OCI-LY7 (cell line): ENCODE results near the gene TOR1A.

Experiments used
- EZH2phosphoT487 ChIP-seq: fragments of 200-600 bp; sonication (generic); IDR thresholded peaks from 2 replicates; pipeline ENCODE4 v1.6.1; 2018; ENCODE audit warnings: low read depth, borderline replicate concordance, mild to moderate bottlenecking, mixed run types, antibody characterized with exemption, low read length, moderate library complexity, mixed read lengths
- TF ChIP-seq, protein P1 (sequence below): fragments of 200-600 bp; sonication (generic); conservative IDR thresholded peaks from 2 replicates; pipeline ENCODE4 v1.5.1; 2014; ENCODE audit warnings: mild to moderate bottlenecking, antibody characterized with exemption, low read length, moderate library complexity, mixed read lengths

DNA sequence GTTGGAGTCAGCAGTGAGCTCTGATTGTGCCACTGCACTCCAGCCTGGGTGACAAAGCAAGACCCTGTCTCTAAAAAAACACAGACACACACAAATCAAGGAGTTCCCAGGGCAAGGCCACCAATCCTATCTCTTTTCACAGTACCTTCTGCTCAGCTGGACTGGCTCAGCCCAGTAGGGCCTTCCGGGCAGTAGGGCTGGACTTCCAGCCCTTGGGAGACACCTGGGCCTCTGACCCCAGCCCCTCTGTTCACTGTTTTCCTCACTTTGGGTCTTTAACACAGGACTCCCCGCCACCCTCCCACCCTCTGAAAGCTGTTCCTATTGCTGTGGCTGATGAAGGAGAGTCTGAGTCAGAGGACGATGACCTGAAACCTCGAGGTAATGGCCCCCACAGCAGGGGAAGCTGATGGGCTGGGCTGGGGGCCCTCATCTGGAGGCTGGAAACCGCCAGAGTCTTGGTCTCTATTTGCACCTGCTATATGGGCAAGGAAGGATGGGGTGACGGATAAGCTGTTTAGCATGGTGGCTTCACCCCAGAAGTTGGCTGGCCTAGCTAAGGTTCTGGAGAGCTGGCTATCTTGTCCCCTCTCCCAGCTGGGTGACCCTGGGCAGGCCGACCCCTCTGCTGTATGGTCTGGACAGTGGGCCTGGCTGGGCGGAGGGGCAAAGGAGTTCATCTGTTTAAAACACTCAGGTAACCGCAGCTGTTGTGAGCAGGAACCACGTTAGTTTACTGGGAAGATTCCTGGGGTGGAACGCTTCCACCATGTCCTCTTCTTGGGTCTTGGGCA, 36.9 kb upstream of the TOR1A start:
- TF ChIP-seq, protein P1, sequence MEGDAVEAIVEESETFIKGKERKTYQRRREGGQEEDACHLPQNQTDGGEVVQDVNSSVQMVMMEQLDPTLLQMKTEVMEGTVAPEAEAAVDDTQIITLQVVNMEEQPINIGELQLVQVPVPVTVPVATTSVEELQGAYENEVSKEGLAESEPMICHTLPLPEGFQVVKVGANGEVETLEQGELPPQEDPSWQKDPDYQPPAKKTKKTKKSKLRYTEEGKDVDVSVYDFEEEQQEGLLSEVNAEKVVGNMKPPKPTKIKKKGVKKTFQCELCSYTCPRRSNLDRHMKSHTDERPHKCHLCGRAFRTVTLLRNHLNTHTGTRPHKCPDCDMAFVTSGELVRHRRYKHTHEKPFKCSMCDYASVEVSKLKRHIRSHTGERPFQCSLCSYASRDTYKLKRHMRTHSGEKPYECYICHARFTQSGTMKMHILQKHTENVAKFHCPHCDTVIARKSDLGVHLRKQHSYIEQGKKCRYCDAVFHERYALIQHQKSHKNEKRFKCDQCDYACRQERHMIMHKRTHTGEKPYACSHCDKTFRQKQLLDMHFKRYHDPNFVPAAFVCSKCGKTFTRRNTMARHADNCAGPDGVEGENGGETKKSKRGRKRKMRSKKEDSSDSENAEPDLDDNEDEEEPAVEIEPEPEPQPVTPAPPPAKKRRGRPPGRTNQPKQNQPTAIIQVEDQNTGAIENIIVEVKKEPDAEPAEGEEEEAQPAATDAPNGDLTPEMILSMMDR: no peak
- TF ChIP-seq EZH2phosphoT487: no peak
